Measurements from ENCODE around the gene TLDC2.
"Not testable (repeated sequence)": the region's sequence is repeated elsewhere in the genome, so short reads cannot be mapped to it uniquely, and the experiment has no call there.

The TLDC2 gene

DNA sequence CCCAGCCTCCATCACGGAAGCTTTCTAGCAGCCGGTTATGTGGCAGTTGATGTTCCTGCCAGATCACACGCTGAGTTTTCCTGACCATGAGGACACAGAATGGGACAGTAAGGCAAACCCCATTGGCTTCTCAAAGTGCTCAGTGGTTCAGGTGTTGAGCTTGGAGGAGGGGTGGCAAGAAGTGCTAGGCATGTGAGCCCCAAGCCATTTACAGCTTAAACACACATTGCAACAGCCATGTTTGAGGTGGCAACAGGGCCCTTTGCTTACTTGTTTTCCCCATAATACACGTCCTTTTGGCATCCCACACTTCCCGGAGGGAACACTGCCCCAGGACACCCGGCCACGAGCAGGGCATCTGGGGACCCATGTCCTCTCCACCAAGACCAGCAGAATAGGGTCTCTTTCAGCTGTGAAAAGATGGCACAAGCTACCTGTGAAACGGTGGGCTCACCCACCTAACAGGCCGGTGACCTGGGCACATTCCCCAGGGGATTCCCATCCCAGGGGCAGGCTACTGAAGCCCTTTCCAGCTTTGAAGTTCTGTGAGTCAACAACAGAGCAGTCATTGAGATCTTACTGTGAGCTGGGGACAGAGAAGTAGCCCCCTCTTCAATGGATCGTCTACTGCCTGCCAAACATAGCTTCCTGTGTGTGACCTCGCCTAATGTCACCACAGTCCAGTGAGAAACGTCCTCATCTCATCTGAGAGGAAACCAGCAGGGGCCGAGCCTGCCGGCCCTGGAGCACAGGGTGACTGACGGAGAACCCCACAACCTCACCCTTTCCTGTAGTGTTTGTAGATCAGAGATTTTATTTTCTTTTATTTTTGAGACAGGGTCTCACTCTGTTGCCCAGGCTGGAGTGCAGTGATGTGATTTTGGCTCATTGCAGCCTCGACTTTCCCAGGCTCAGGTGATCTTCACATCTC, 4.0 kb upstream of the TLDC2 start:
- DNase-seq: no peak

DNA sequence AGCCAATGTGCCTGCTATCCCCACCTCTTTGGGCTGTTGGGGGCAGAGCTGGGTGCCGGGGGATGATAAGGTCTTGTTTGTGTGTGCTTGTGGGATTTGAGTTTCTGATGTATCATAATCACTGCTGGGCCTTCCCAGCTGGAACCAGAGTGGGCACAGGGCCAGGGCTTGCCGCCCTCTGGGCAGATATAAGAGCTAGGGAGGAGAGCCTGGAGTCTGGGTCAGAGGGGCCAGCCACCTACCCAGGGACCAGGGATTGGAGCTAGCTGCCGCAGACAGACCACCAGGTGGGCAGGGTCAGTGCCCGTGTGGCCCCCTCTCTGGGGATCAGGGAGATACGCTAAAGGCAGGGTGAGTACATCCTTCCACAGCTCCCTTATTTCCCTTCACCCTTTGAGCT, 3.1 kb upstream of the TLDC2 start:
- DNase-seq: no peak

- no peak for DNase-seq
Measured at GRCh38 chr20:36873498-36874189, 2.3 kb upstream of the TLDC2 start.

GRCh38 chr20:36875093-36875492, 845 bp upstream of the TLDC2 start:
- not testable (repeated sequence) for DNase-seq

DNA sequence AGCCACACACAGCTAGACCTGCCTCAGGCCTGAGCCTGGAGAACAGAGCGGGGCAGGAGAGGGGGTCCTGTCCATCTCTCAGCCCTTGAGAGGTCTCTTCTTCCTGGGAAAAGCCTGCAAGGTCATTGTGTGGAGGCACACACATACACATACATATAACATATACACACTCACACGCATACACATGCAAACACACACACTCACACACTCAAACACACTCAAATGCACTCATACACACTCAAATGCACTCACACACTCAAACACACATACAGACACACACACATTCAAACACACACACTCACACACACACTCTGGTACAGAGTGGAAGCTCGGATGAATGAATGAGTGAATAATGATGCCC, 515 bp downstream of the TLDC2 start:
- no peak for DNase-seq

DNA sequence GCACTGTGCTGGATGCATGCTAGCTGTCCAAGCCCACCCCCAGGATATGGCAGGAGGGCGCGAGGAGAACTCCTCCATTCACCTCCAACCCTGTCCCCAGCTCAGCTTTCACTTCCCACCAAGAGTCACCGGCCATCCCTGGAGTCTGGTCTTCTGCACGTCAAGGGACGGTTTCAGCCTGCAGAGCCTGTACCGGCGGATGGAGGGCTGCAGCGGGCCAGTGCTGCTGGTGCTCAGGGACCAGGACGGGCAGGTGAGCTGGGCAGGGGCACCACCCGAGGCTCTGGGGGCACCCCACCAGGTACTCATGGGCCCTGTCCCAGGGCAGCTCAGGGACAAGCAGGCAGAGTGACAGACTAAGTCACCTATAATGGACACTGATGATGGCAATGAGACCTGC, 3.0 kb downstream of the TLDC2 start:
- no peak for DNase-seq

DNA sequence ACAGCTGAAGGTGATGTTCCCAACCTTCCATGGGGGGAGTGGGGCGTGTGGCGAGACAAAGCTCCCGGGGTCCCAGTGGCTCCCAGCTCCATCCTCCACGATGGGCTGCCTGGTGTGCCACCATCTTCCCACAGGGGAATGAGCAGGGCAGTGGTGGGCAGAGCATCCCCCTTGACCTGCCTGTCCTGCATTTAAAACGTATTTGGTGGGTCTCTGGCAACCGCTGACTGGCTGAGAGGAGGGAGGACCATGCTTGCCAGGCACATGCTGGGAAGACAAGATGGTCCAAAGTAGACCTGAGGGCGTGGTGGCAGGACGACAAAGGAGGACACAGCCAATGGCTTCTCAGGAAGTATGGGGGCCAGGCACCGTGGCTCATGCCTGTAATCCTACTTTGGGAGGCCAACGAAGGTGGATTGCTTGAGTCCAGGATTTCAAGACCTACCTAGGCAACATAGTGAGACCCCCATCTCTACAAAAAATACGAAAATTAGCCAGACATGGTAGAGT, 4.9 kb downstream of the TLDC2 start:
- DNase-seq: no peak

- DNase-seq: no peak
Measured at GRCh38 chr20:36881331-36881730, 5.4 kb downstream of the TLDC2 start.

GRCh38 chr20:36881888-36882287, 6.0 kb downstream of the TLDC2 start:
- no peak for DNase-seq

DNA sequence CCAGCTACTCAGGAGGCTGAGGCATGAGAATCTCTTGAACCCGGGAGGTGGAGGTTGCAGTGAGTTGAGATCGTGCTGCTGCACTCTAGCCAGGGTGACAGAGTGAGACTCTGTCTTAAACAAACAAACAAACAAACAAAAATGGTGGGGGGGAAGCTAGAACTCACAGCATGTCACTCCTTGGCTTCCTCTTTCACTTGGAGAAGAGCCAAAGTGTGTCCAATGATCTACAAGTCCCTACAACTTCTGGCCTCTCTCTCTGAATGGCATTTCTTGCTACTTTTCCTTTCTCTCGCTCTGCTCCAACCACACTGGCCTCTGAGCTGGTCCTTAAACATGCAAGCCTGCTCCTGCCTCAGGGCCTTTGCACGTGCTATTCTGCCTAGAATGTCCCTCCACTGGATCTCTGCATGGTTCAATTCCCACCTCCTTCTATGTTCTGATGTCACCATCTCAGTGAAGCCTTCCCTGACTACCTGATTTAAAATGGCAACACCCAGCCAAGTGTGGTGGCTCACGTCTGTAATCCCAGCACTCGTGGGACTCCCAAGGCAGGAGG, 8.1 kb downstream of the TLDC2 start:
- no peak for DNase-seq

DNA sequence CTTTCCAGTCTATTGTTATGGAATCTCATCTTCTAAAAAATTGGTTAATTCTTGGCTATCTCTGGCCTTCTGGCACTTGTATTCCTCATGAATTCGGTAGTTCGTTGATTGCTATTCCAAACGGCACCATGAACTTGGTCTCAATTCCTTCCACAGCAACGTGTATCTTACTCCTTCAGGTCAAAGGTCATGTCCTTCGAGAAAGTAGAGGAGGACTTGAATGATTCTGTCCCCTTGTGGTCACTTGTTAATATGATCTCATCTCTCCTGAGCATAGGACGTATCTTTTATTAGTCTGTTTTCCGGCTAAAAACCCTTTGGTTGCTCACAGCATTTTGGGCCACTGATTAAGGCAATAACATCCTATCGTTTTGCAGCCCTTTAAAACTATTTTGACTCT, 9.4 kb downstream of the TLDC2 start:
- no peak for DNase-seq

DNA sequence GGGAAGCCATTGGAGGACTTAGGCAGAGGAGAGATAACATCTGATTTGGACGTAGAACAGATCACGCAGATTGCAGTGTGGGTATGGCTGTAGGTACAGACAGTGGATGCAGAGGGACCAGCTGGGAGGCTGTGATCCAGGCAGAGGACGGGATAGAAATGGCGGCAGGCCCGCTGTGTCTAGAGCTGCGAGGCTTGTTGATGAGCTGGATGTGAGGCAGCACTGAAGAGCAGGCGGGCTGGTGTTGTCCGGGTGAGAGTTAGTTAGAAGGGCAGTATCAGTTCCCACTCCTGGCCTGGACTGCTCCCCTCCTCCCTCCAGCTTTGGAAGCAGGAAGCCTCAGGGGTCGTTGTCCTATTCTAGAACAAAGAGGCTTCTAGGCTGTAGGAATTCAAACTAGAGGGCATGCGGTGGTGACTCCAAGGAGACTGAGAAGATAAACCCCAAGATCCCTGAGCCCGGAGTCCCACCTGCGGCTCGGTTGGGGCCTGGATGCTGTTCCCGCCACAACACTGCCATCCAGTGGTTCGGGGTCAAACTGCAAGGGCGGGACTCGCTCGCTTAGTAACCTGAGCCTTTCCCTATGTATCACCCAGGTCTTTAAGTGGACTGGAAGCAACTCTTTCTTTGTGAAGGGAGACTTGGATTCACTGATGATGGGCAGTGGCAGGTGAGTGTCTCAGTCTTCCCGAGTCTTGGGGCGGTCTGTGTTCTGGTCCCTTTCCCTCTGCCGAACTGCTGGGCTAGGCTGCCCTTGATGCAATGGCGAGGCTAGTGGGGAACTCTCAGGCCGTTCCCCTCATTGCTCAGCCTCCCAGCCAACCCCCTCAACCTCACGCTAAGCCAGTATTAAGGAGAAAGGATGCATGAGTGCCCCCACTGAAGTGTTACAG, 11.2 kb downstream of the TLDC2 start:
- peak; percentile 78 to 79 for DNase-seq

- no peak for DNase-seq
Measured at GRCh38 chr20:36887752-36888090, 11.8 kb downstream of the TLDC2 start.

- DNase-seq: no peak
Measured at GRCh38 chr20:36888880-36889516, 13.1 kb downstream of the TLDC2 start.

DNA sequence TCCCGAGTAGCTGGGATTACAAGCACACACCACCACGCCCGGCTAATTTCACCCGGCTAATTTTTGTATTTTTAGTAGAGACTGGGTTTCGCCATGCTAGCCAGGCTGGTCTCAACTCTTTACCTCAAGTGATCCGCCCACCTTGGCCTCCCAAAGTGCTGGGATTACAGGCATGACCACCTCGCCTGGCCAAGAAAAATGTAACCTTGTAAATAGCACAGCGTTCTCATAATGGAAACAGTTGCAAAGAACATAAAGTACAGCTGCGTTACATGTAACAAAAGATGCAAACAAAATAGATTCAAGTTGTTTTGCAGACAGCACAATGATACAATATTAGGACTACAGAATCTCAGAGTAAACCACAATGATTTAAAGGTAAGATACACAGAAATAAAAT, 14.6 kb downstream of the TLDC2 start:
- no peak for DNase-seq

DNA sequence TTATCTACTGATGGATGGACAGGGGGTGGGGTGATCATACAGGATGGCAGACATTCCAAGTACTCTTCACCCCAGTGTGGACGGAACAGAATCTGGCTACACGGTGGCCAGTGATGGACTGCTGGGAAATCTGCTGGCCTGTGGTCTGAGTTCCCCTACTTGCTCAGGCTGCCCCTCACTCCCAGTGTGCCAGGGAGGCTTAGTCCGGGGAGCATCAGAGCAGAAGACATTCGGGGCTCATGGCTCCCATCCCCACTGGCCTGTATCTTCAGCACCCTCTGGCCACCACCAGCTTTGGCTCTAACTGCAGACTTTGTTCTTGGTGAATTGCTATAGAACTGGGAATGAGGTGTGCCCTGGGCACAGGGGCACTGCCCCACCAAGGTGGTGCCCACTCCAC, 15.3 kb downstream of the TLDC2 start:
- no peak for DNase-seq

DNA sequence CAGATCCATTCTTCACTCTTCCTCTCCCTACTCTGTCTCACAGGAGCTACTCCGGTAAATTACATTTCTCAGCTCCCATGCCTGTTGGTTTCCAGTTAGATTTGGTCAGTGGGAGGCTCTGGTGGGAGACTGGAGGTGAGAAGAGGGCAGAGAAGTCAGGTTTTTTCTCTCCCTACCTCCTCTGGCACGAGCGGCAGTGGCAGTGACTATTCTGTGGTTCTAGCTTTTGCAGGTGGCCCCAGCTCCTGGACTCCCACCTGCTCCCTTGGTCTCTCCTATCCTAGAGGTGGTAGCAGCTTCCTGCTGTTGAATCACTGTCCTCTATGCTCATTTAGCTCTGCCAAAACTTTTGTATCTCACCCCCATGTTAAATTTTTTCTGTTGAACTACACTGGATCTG, 17.9 kb downstream of the TLDC2 start:
- DNase-seq: no peak

GRCh38 chr20:36895036-36895435, 19.1 kb downstream of the TLDC2 start:
- no peak for DNase-seq

- DNase-seq: no peak
Measured at GRCh38 chr20:36904690-36905089, 28.8 kb downstream of the TLDC2 start.

GRCh38 chr20:36905566-36905965, 29.6 kb downstream of the TLDC2 start:
- not testable (repeated sequence) for DNase-seq

GRCh38 chr20:36906086-36906485, 30.1 kb downstream of the TLDC2 start:
- not testable (repeated sequence) for DNase-seq

GRCh38 chr20:36908603-36909002, 32.7 kb downstream of the TLDC2 start:
- no peak for DNase-seq

All from CD4-positive, alpha-beta T cell treated with Interleukin-4 for 1 hour (primary cell).